ENCODE measurements around the gene ZNF678. TPM values are rescaled to one million over a fixed set of nuclear protein-coding genes. Genes with fewer than 3 reads are reported as not detected.
"Not testable (repeated sequence)": the region's sequence is repeated elsewhere in the genome, so short reads cannot be mapped to it uniquely, and the experiment has no call there.

The ZNF678 gene
- polyA plus RNA-seq, 4 donors: 0.89 to 6.9 (median 2.2) TPM

GRCh38 chr1:227673441-227673840 is 110.1 kb downstream of the ZNF678 start:
- Histone ChIP-seq H3K4me3 (ENCODE audit: low read depth in 1 of 3, low read length in 3 of 3) (no peak overlapping the region), H3K4me1 (ENCODE audit: control insufficient read depth in 3 of 3, insufficient read depth in 2 of 3, low read depth in 1 of 3, low read length in 2 of 3) (no peaks in the 10 kb centered on the region), H3K9me3 (ENCODE audit: control insufficient read depth in 2 of 2, insufficient read depth in 1 of 2, low read depth in 1 of 2, low read length in 1 of 2) (peaks cover 3 to 54% of the 10 kb centered on the region in 2 donors), H3K36me3 (ENCODE audit: control insufficient read depth in 3 of 3, insufficient read depth in 2 of 3, low read depth in 1 of 3, low read length in 3 of 3) (no peaks in the 10 kb centered on the region), H3K27me3 (ENCODE audit: control insufficient read depth in 3 of 3, insufficient read depth in 3 of 3, low read length in 3 of 3) (no peaks in the 10 kb centered on the region), H3K27ac (ENCODE audit: low read depth in 1 of 3, low read length in 2 of 3) (no peak overlapping the region)
- DNase-seq (no peak), FAIRE-seq (no peak)
- WGBS, 3 donors: 94% methylated on average over 1 of the region's 1 CpG

GRCh38 chr1:227685807-227686206 is 122.5 kb downstream of the ZNF678 start:
- no peak overlapping the region for H3K27ac ChIP-seq (ENCODE audit: low read depth in 1 of 3, low read length in 2 of 3)
- DNase-seq: no peak
- H3K4me3 ChIP-seq (ENCODE audit: low read depth in 1 of 3, low read length in 3 of 3): no peak overlapping the region
- 55 to 68% (median 64%) methylated on average over 8 of the region's 8 CpGs for WGBS, 3 donors
- H3K9me3 ChIP-seq (ENCODE audit: control insufficient read depth in 2 of 2, insufficient read depth in 1 of 2, low read depth in 1 of 2, low read length in 1 of 2): peaks cover 0 to 21% of the 10 kb centered on the region in 2 donors
- H3K27me3 ChIP-seq (ENCODE audit: control insufficient read depth in 3 of 3, insufficient read depth in 3 of 3, low read length in 3 of 3): no peaks in the 10 kb centered on the region
- FAIRE-seq: no peak
- no peaks in the 10 kb centered on the region for H3K4me1 ChIP-seq (ENCODE audit: control insufficient read depth in 3 of 3, insufficient read depth in 2 of 3, low read depth in 1 of 3, low read length in 2 of 3)
- no peaks in the 10 kb centered on the region for H3K36me3 ChIP-seq (ENCODE audit: control insufficient read depth in 3 of 3, insufficient read depth in 2 of 3, low read depth in 1 of 3, low read length in 3 of 3)

- no peaks in the 10 kb centered on the region for H3K36me3 ChIP-seq (ENCODE audit: control insufficient read depth in 3 of 3, insufficient read depth in 2 of 3, low read depth in 1 of 3, low read length in 3 of 3)
- peaks cover 3 to 15% of the 10 kb centered on the region in 2 donors for H3K9me3 ChIP-seq (ENCODE audit: control insufficient read depth in 2 of 2, insufficient read depth in 1 of 2, low read depth in 1 of 2, low read length in 1 of 2)
- no peak overlapping the region for H3K27ac ChIP-seq (ENCODE audit: low read depth in 1 of 3, low read length in 2 of 3)
- DNase-seq (no peak), FAIRE-seq (no peak)
- no peak overlapping the region for H3K4me3 ChIP-seq (ENCODE audit: low read depth in 1 of 3, low read length in 3 of 3)
- 86 to 89% (median 87%) methylated on average over 3 of the region's 3 CpGs for WGBS, 3 donors
- no peaks in the 10 kb centered on the region for H3K4me1 ChIP-seq (ENCODE audit: control insufficient read depth in 3 of 3, insufficient read depth in 2 of 3, low read depth in 1 of 3, low read length in 2 of 3)
- peaks cover 0 to 3% (median 0%) of the 10 kb centered on the region in 3 donors for H3K27me3 ChIP-seq (ENCODE audit: control insufficient read depth in 3 of 3, insufficient read depth in 3 of 3, low read length in 3 of 3)
Measured at GRCh38 chr1:227697321-227697864, 134.0 kb downstream of the ZNF678 start.

- H3K27ac ChIP-seq (ENCODE audit: low read depth in 1 of 3, low read length in 2 of 3); DNase-seq; H3K9me3 ChIP-seq (ENCODE audit: control insufficient read depth in 2 of 2, insufficient read depth in 1 of 2, low read depth in 1 of 2, low read length in 1 of 2); H3K36me3 ChIP-seq (ENCODE audit: control insufficient read depth in 3 of 3, insufficient read depth in 2 of 3, low read depth in 1 of 3, low read length in 3 of 3); H3K4me3 ChIP-seq (ENCODE audit: low read depth in 1 of 3, low read length in 3 of 3); H3K4me1 ChIP-seq (ENCODE audit: control insufficient read depth in 3 of 3, insufficient read depth in 2 of 3, low read depth in 1 of 3, low read length in 2 of 3); FAIRE-seq; H3K27me3 ChIP-seq (ENCODE audit: control insufficient read depth in 3 of 3, insufficient read depth in 3 of 3, low read length in 3 of 3): not testable (repeated sequence)
- WGBS, 3 donors: 67 to 85% (median 83%) methylated on average over 1 of the region's 1 CpG
Measured at GRCh38 chr1:227701631-227702030, 138.3 kb downstream of the ZNF678 start.

GRCh38 chr1:227707846-227708245 is 144.5 kb downstream of the ZNF678 start:
- H3K36me3 ChIP-seq (ENCODE audit: control insufficient read depth in 3 of 3, insufficient read depth in 2 of 3, low read depth in 1 of 3, low read length in 3 of 3): no peaks in the 10 kb centered on the region
- H3K9me3 ChIP-seq (ENCODE audit: control insufficient read depth in 2 of 2, insufficient read depth in 1 of 2, low read depth in 1 of 2, low read length in 1 of 2): peaks cover 0 to 3% of the 10 kb centered on the region in 2 donors
- H3K4me3 ChIP-seq (ENCODE audit: low read depth in 1 of 3, low read length in 3 of 3): no peak overlapping the region
- no peaks in the 10 kb centered on the region for H3K27me3 ChIP-seq (ENCODE audit: control insufficient read depth in 3 of 3, insufficient read depth in 3 of 3, low read length in 3 of 3)
- no peak for FAIRE-seq
- no peaks in the 10 kb centered on the region for H3K4me1 ChIP-seq (ENCODE audit: control insufficient read depth in 3 of 3, insufficient read depth in 2 of 3, low read depth in 1 of 3, low read length in 2 of 3)
- no peak for DNase-seq
- 17 to 22% (median 22%) methylated on average over 1 of the region's 1 CpG for WGBS, 3 donors
- H3K27ac ChIP-seq (ENCODE audit: low read depth in 1 of 3, low read length in 2 of 3): no peak overlapping the region

- Histone ChIP-seq H3K4me3 (ENCODE audit: low read depth in 1 of 3, low read length in 3 of 3) (no peak overlapping the region), H3K27ac (ENCODE audit: low read depth in 1 of 3, low read length in 2 of 3) (no peak overlapping the region), H3K36me3 (ENCODE audit: control insufficient read depth in 3 of 3, insufficient read depth in 2 of 3, low read depth in 1 of 3, low read length in 3 of 3) (no peaks in the 10 kb centered on the region), H3K4me1 (ENCODE audit: control insufficient read depth in 3 of 3, insufficient read depth in 2 of 3, low read depth in 1 of 3, low read length in 2 of 3) (no peaks in the 10 kb centered on the region), H3K27me3 (ENCODE audit: control insufficient read depth in 3 of 3, insufficient read depth in 3 of 3, low read length in 3 of 3) (no peaks in the 10 kb centered on the region), H3K9me3 (ENCODE audit: control insufficient read depth in 2 of 2, insufficient read depth in 1 of 2, low read depth in 1 of 2, low read length in 1 of 2) (peaks cover 0 to 12% of the 10 kb centered on the region in 2 donors)
- no peak for DNase-seq
- FAIRE-seq: no peak
- WGBS, 3 donors: 56 to 82% (median 56%) methylated on average over 1 of the region's 1 CpG
Measured at GRCh38 chr1:227709451-227709850, 146.1 kb downstream of the ZNF678 start.

- not testable (repeated sequence) for H3K27me3 ChIP-seq (ENCODE audit: control insufficient read depth in 3 of 3, insufficient read depth in 3 of 3, low read length in 3 of 3); DNase-seq; FAIRE-seq; H3K4me3 ChIP-seq (ENCODE audit: low read depth in 1 of 3, low read length in 3 of 3); H3K4me1 ChIP-seq (ENCODE audit: control insufficient read depth in 3 of 3, insufficient read depth in 2 of 3, low read depth in 1 of 3, low read length in 2 of 3); H3K27ac ChIP-seq (ENCODE audit: low read depth in 1 of 3, low read length in 2 of 3); H3K36me3 ChIP-seq (ENCODE audit: control insufficient read depth in 3 of 3, insufficient read depth in 2 of 3, low read depth in 1 of 3, low read length in 3 of 3)
- 92 to 99% (median 93%) methylated on average over 4 to 23 of the region's 24 CpGs for WGBS, 3 donors
- H3K9me3 ChIP-seq (ENCODE audit: control insufficient read depth in 2 of 2, insufficient read depth in 1 of 2, low read depth in 1 of 2, low read length in 1 of 2): peaks cover 0 to 12% of the 10 kb centered on the region in 2 donors
Measured at GRCh38 chr1:227710474-227710873, 147.1 kb downstream of the ZNF678 start.

GRCh38 chr1:227712648-227713047 is 149.3 kb downstream of the ZNF678 start:
- no peaks in the 10 kb centered on the region for H3K27me3 ChIP-seq (ENCODE audit: control insufficient read depth in 3 of 3, insufficient read depth in 3 of 3, low read length in 3 of 3)
- no peak for FAIRE-seq

GRCh38 chr1:227718932-227719331 is 155.6 kb downstream of the ZNF678 start:
- FAIRE-seq: no peak
- H3K4me3 ChIP-seq (ENCODE audit: low read depth in 1 of 3, low read length in 3 of 3): no peak overlapping the region
- H3K4me1 ChIP-seq (ENCODE audit: control insufficient read depth in 3 of 3, insufficient read depth in 2 of 3, low read depth in 1 of 3, low read length in 2 of 3): no peaks in the 10 kb centered on the region
- H3K9me3 ChIP-seq (ENCODE audit: control insufficient read depth in 2 of 2, insufficient read depth in 1 of 2, low read depth in 1 of 2, low read length in 1 of 2): peaks cover 0 to 31% of the 10 kb centered on the region in 2 donors
- H3K27me3 ChIP-seq (ENCODE audit: control insufficient read depth in 3 of 3, insufficient read depth in 3 of 3, low read length in 3 of 3): peaks cover 0 to 4% (median 0%) of the 10 kb centered on the region in 3 donors
- no peaks in the 10 kb centered on the region for H3K36me3 ChIP-seq (ENCODE audit: control insufficient read depth in 3 of 3, insufficient read depth in 2 of 3, low read depth in 1 of 3, low read length in 3 of 3)
- 74 to 81% (median 75%) methylated on average over 2 of the region's 2 CpGs for WGBS, 3 donors
- H3K27ac ChIP-seq (ENCODE audit: low read depth in 1 of 3, low read length in 2 of 3): no peak overlapping the region
- DNase-seq: no peak

More at GRCh38 chr1:227712648-227713047, 149.3 kb downstream of the ZNF678 start:
- Histone ChIP-seq H3K4me1 (ENCODE audit: control insufficient read depth in 3 of 3, insufficient read depth in 2 of 3, low read depth in 1 of 3, low read length in 2 of 3) (no peaks in the 10 kb centered on the region), H3K9me3 (ENCODE audit: control insufficient read depth in 2 of 2, insufficient read depth in 1 of 2, low read depth in 1 of 2, low read length in 1 of 2) (peaks cover 0 to 9% of the 10 kb centered on the region in 2 donors), H3K27ac (ENCODE audit: low read depth in 1 of 3, low read length in 2 of 3) (no peak overlapping the region), H3K4me3 (ENCODE audit: low read depth in 1 of 3, low read length in 3 of 3) (no peak overlapping the region), H3K36me3 (ENCODE audit: control insufficient read depth in 3 of 3, insufficient read depth in 2 of 3, low read depth in 1 of 3, low read length in 3 of 3) (no peaks in the 10 kb centered on the region)
- DNase-seq: no peak

All from small intestine (tissue), 7 donors.